ENCODE results near the gene NCBP3.
"Not testable (repeated sequence)": the region's sequence is repeated elsewhere in the genome, so short reads cannot be mapped to it uniquely, and the experiment has no call there.

The NCBP3 gene

DNA sequence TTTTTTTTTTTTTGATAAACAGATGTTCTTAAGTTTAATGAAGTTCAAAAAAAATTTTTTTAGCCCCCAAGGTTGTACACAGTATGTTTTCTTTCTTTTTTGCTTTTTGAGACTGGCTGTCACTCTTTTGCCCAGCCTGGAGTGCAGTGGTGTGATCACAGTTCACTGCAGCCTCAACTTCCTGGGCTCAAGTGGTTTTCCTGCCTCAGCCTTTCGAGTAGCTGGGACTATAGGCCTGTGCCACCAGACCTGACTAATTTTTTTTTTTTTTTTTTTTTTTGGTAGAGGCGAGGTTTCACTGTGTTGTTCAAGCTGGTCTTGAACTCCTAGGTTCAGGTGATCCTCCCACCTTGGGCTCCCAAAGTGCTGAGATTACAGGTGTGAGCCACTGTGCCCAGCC lies 57.8 kb downstream of the NCBP3 start:
- Histone ChIP-seq H2BK5ac (ENCODE audit: low read length) (no peak overlapping the region), H3K27ac (replicated peaks; ENCODE audit: low read length) (no peak overlapping the region), H3K9ac (ENCODE audit: low read depth, low read length, poor library complexity) (no peak overlapping the region), H3K4ac (ENCODE audit: low read length) (no peak overlapping the region), H3K14ac (ENCODE audit: low read length) (no peak overlapping the region), H3K4me3 (ENCODE audit: low read length in 2 of 2) (no peak overlapping the region), H4K8ac (ENCODE audit: low read depth, low read length) (no peak overlapping the region), H3K27me3 (ENCODE audit: control insufficient read depth in 3 of 3, insufficient read depth in 3 of 3, low read depth in 1 of 3, low read length in 3 of 3) (no peaks in the 10 kb centered on the region), H2BK12ac (ENCODE audit: low read length) (no peak overlapping the region), H3K9me3 (replicated peaks in 1 of 2; ENCODE audit: control insufficient read depth in 2 of 2, insufficient read depth in 1 of 2, low read depth in 1 of 2, low read length in 2 of 2) (no peaks in the 10 kb centered on the region), H3K23ac (ENCODE audit: low read depth, low read length, poor library complexity) (no peak overlapping the region), H2AFZ (ENCODE audit: low read length) (no peak overlapping the region), H4K91ac (ENCODE audit: low read depth, low read length, poor library complexity) (no peak overlapping the region), H2BK120ac (ENCODE audit: low read depth, low read length) (no peak overlapping the region), H2BK15ac (ENCODE audit: low read length) (no peak overlapping the region), H3K36me3 (replicated peaks in 1 of 2; ENCODE audit: control insufficient read depth in 2 of 2, insufficient read depth in 2 of 2, low read length in 2 of 2) (no peaks in the 10 kb centered on the region), H2AK5ac (ENCODE audit: low read depth, low read length) (no peak overlapping the region), H3K4me2 (ENCODE audit: insufficient read depth, low read length, poor library complexity, severe bottlenecking) (no peak overlapping the region), H3K18ac (ENCODE audit: low read length) (no peak overlapping the region), H3K4me1 (ENCODE audit: control insufficient read depth in 2 of 2, insufficient read depth in 1 of 2, low read depth in 1 of 2, low read length in 2 of 2) (peaks cover 0 to 3% of the 10 kb centered on the region in 2 donors), H3K79me1 (ENCODE audit: low read depth, low read length) (no peaks in the 10 kb centered on the region)
- no peak for DNase-seq (ENCODE audit: low spot score)
- WGBS, 2 donors (ENCODE audit: extremely low coverage in 2 of 2, insufficient read length in 2 of 2, insufficient replicate concordance in 1 of 2) = no CpG with 5 or more reads among the region's 2 CpGs

DNA sequence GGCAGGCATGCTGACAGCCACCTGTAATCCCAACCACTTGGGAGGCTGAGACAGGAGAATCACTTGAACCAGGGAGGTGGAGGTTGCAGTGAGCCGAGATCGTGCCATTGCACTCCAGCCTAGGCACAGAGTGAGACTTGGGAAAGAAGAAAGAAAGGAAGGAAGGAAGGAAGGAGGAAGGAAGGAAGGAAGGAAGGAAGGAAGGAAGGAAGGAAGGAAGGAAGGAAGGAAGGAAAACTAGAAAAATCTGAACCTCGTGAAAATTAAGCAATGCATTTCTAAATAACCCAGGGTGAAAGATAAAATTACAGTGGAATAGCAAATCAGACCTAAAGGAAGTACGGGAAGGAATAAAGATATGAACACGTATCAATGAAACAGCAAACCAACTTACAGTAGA lies 60.7 kb downstream of the NCBP3 start:
- H3K4me3 ChIP-seq (ENCODE audit: low read length in 2 of 2); H3K4me2 ChIP-seq (ENCODE audit: insufficient read depth, low read length, poor library complexity, severe bottlenecking); H2BK12ac ChIP-seq (ENCODE audit: low read length); H3K4me1 ChIP-seq (ENCODE audit: control insufficient read depth in 2 of 2, insufficient read depth in 1 of 2, low read depth in 1 of 2, low read length in 2 of 2); H2BK5ac ChIP-seq (ENCODE audit: low read length); H3K9ac ChIP-seq (ENCODE audit: low read depth, low read length, poor library complexity); H3K4ac ChIP-seq (ENCODE audit: low read length); DNase-seq (ENCODE audit: low spot score); H2AK5ac ChIP-seq (ENCODE audit: low read depth, low read length); H3K9me3 ChIP-seq (replicated peaks in 1 of 2; ENCODE audit: control insufficient read depth in 2 of 2, insufficient read depth in 1 of 2, low read depth in 1 of 2, low read length in 2 of 2); H2AFZ ChIP-seq (ENCODE audit: low read length); H3K18ac ChIP-seq (ENCODE audit: low read length); H3K14ac ChIP-seq (ENCODE audit: low read length); H4K91ac ChIP-seq (ENCODE audit: low read depth, low read length, poor library complexity); H3K27ac ChIP-seq (replicated peaks; ENCODE audit: low read length); H4K8ac ChIP-seq (ENCODE audit: low read depth, low read length); H3K23ac ChIP-seq (ENCODE audit: low read depth, low read length, poor library complexity); H3K79me1 ChIP-seq (ENCODE audit: low read depth, low read length); H3K27me3 ChIP-seq (ENCODE audit: control insufficient read depth in 3 of 3, insufficient read depth in 3 of 3, low read depth in 1 of 3, low read length in 3 of 3); H2BK120ac ChIP-seq (ENCODE audit: low read depth, low read length); H2BK15ac ChIP-seq (ENCODE audit: low read length); H3K36me3 ChIP-seq (replicated peaks in 1 of 2; ENCODE audit: control insufficient read depth in 2 of 2, insufficient read depth in 2 of 2, low read length in 2 of 2): not testable (repeated sequence)
- no CpG with 5 or more reads among the region's 5 CpGs for WGBS, 2 donors (ENCODE audit: extremely low coverage in 2 of 2, insufficient read length in 2 of 2, insufficient replicate concordance in 1 of 2)

DNA sequence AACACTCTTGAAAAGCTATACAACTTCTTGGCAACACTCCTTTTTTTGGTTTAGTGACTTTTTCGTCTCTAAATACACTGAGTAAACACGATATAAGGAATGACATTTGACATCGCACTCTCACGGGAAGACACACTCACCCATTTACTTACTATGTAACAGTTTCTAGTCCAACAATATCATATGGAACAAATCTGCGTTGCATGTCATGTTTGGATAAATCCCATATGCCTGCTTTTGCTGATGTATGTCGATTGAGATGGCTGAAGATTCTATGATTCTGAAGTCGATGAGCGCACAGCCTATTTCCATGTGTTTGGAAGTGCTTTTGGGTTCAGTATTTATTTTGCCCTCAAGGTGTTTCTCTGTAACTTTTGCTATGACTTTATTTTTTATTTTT lies 63.3 kb downstream of the NCBP3 start:
- H3K9ac ChIP-seq (ENCODE audit: low read depth, low read length, poor library complexity) = no peak overlapping the region
- no peak overlapping the region for H2BK5ac ChIP-seq (ENCODE audit: low read length)
- no peak for DNase-seq (ENCODE audit: low spot score)
- no peak overlapping the region for H3K14ac ChIP-seq (ENCODE audit: low read length)
- H3K23ac ChIP-seq (ENCODE audit: low read depth, low read length, poor library complexity) = no peak overlapping the region
- no peaks in the 10 kb centered on the region for H3K9me3 ChIP-seq (replicated peaks in 1 of 2; ENCODE audit: control insufficient read depth in 2 of 2, insufficient read depth in 1 of 2, low read depth in 1 of 2, low read length in 2 of 2)
- H4K91ac ChIP-seq (ENCODE audit: low read depth, low read length, poor library complexity) = no peak overlapping the region
- H2BK15ac ChIP-seq (ENCODE audit: low read length) = no peak overlapping the region
- H3K27me3 ChIP-seq (ENCODE audit: control insufficient read depth in 3 of 3, insufficient read depth in 3 of 3, low read depth in 1 of 3, low read length in 3 of 3) = peaks cover 0 to 3% (median 0%) of the 10 kb centered on the region in 3 experiments
- WGBS, 2 donors (ENCODE audit: extremely low coverage in 2 of 2, insufficient read length in 2 of 2, insufficient replicate concordance in 1 of 2) = no CpG with 5 or more reads among the region's 8 CpGs
- H3K4me2 ChIP-seq (ENCODE audit: insufficient read depth, low read length, poor library complexity, severe bottlenecking) = no peak overlapping the region
- no peak overlapping the region for H3K4ac ChIP-seq (ENCODE audit: low read length)
- H3K4me1 ChIP-seq (ENCODE audit: control insufficient read depth in 2 of 2, insufficient read depth in 1 of 2, low read depth in 1 of 2, low read length in 2 of 2) = no peaks in the 10 kb centered on the region
- H3K4me3 ChIP-seq (ENCODE audit: low read length in 2 of 2) = no peak overlapping the region
- H2BK12ac ChIP-seq (ENCODE audit: low read length) = no peak overlapping the region
- H2BK120ac ChIP-seq (ENCODE audit: low read depth, low read length) = no peak overlapping the region
- no peak overlapping the region for H4K8ac ChIP-seq (ENCODE audit: low read depth, low read length)
- H2AK5ac ChIP-seq (ENCODE audit: low read depth, low read length) = no peak overlapping the region
- no peak overlapping the region for H3K27ac ChIP-seq (replicated peaks; ENCODE audit: low read length)
- no peaks in the 10 kb centered on the region for H3K36me3 ChIP-seq (replicated peaks in 1 of 2; ENCODE audit: control insufficient read depth in 2 of 2, insufficient read depth in 2 of 2, low read length in 2 of 2)
- H3K18ac ChIP-seq (ENCODE audit: low read length) = no peak overlapping the region
- H3K79me1 ChIP-seq (ENCODE audit: low read depth, low read length) = no peaks in the 10 kb centered on the region
- H2AFZ ChIP-seq (ENCODE audit: low read length) = no peak overlapping the region

DNA sequence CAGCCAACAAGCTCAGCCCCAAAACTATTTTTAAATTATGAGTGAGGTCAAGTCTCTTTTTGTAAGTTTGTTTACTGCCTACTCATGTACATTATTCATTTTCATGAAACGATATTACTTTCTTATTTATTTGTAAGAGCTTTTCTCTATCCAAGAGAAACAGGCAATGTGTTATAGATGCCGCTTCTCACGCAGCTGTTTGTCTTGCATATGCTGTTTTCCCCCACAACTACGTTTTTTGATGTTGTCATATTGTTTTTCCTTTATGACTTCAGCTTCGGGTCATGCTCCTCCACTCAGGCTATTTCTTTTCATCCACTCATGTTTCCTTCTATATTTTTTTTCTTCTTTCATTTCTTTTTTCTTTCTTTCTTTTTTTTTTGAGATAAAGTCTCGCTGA lies 65.1 kb downstream of the NCBP3 start:
- Histone ChIP-seq H3K4ac (ENCODE audit: low read length) (no peak overlapping the region), H2AFZ (ENCODE audit: low read length) (no peak overlapping the region), H3K27ac (replicated peaks; ENCODE audit: low read length) (no peak overlapping the region), H4K8ac (ENCODE audit: low read depth, low read length) (no peak overlapping the region), H3K18ac (ENCODE audit: low read length) (no peak overlapping the region), H2BK120ac (ENCODE audit: low read depth, low read length) (no peak overlapping the region), H3K36me3 (replicated peaks in 1 of 2; ENCODE audit: control insufficient read depth in 2 of 2, insufficient read depth in 2 of 2, low read length in 2 of 2) (no peaks in the 10 kb centered on the region), H3K9me3 (replicated peaks in 1 of 2; ENCODE audit: control insufficient read depth in 2 of 2, insufficient read depth in 1 of 2, low read depth in 1 of 2, low read length in 2 of 2) (no peaks in the 10 kb centered on the region), H4K91ac (ENCODE audit: low read depth, low read length, poor library complexity) (no peak overlapping the region), H2BK12ac (ENCODE audit: low read length) (no peak overlapping the region), H3K14ac (ENCODE audit: low read length) (no peak overlapping the region), H3K27me3 (ENCODE audit: control insufficient read depth in 3 of 3, insufficient read depth in 3 of 3, low read depth in 1 of 3, low read length in 3 of 3) (peaks cover 0 to 4% (median 0%) of the 10 kb centered on the region in 3 experiments), H3K4me2 (ENCODE audit: insufficient read depth, low read length, poor library complexity, severe bottlenecking) (no peak overlapping the region), H2BK15ac (ENCODE audit: low read length) (no peak overlapping the region), H3K4me3 (ENCODE audit: low read length in 2 of 2) (no peak overlapping the region), H3K9ac (ENCODE audit: low read depth, low read length, poor library complexity) (no peak overlapping the region), H3K23ac (ENCODE audit: low read depth, low read length, poor library complexity) (no peak overlapping the region), H2BK5ac (ENCODE audit: low read length) (no peak overlapping the region), H2AK5ac (ENCODE audit: low read depth, low read length) (no peak overlapping the region), H3K4me1 (ENCODE audit: control insufficient read depth in 2 of 2, insufficient read depth in 1 of 2, low read depth in 1 of 2, low read length in 2 of 2) (no peaks in the 10 kb centered on the region), H3K79me1 (ENCODE audit: low read depth, low read length) (peaks cover 2% of the 10 kb centered on the region)
- no peak for DNase-seq (ENCODE audit: low spot score)
- WGBS, 2 donors (ENCODE audit: extremely low coverage in 2 of 2, insufficient read length in 2 of 2, insufficient replicate concordance in 1 of 2) = no CpG with 5 or more reads among the region's 6 CpGs
